Panc1 (cell line): ENCODE results near the gene C1orf167.

Experiments used
- CTCF ChIP-seq: fragments of 450-650 bp; IDR thresholded peaks from 2 replicates; pipeline ENCODE4 v1.5.1; 2017; ENCODE audit warnings: mild to moderate bottlenecking
- POLR2AphosphoS5 ChIP-seq: IDR thresholded peaks from 2 replicates; pipeline ENCODE4 v1.6.1; 2012; ENCODE audit warnings: mild to moderate bottlenecking, low read depth, low read length, moderate library complexity
- TF ChIP-seq, protein P1 (sequence below), 2 experiments: IDR thresholded peaks; 2 replicates each; pipeline ENCODE4 v1.6.1; 2011 to 2012; ENCODE audit warnings: low read depth in 2 of 2, control low read depth in 1 of 2, low read length in 1 of 2, mild to moderate bottlenecking in 1 of 2, moderate library complexity in 1 of 2; ENCODE audit not compliant: insufficient read depth in 1 of 2

- TF ChIP-seq CTCF: no peak
- TF ChIP-seq, protein P1, sequence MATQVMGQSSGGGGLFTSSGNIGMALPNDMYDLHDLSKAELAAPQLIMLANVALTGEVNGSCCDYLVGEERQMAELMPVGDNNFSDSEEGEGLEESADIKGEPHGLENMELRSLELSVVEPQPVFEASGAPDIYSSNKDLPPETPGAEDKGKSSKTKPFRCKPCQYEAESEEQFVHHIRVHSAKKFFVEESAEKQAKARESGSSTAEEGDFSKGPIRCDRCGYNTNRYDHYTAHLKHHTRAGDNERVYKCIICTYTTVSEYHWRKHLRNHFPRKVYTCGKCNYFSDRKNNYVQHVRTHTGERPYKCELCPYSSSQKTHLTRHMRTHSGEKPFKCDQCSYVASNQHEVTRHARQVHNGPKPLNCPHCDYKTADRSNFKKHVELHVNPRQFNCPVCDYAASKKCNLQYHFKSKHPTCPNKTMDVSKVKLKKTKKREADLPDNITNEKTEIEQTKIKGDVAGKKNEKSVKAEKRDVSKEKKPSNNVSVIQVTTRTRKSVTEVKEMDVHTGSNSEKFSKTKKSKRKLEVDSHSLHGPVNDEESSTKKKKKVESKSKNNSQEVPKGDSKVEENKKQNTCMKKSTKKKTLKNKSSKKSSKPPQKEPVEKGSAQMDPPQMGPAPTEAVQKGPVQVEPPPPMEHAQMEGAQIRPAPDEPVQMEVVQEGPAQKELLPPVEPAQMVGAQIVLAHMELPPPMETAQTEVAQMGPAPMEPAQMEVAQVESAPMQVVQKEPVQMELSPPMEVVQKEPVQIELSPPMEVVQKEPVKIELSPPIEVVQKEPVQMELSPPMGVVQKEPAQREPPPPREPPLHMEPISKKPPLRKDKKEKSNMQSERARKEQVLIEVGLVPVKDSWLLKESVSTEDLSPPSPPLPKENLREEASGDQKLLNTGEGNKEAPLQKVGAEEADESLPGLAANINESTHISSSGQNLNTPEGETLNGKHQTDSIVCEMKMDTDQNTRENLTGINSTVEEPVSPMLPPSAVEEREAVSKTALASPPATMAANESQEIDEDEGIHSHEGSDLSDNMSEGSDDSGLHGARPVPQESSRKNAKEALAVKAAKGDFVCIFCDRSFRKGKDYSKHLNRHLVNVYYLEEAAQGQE (IDR thresholded peaks at IDR 0.05; ENCODE audit: insufficient read depth in 1 of 2, low read depth in 2 of 2, low read length in 1 of 2): no peak
- no peak for TF ChIP-seq POLR2AphosphoS5
These were observed 8.3 kb upstream of the C1orf167 start for GRCh38 chr1:11753555-11754208.
